ENCODE measurements around the gene CAMSAP2.

The CAMSAP2 gene

DNA sequence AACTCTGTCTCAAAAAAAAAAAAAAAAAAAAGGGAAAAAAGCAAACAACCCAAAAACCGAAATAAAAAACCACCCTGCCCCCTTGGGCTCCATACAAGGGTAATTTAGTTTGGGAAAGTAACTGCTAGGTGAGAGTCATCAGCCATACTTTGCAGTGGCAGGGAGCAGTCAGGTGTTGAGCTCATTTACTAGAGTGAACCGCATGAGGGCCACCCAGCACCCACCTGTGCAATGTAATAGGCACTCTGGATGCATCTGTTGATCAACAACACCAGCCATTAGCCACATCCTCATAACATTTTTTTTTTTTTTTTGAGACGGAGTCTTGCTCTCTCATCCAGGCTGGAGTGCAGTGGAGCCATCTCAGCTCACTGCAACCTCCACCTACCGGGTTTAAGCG lies 165.1 kb downstream of the CAMSAP2 start:
- Histone ChIP-seq H3K27me3 (ENCODE audit: insufficient read depth, poor library complexity, severe bottlenecking) (no peaks in the 10 kb centered on the region), H3K36me3 (ENCODE audit: low read depth) (peaks cover 92% of the 10 kb centered on the region), H3K9me3 (ENCODE audit: severe bottlenecking) (no peaks in the 10 kb centered on the region), H3K4me1 (ENCODE audit: insufficient read depth, poor library complexity, severe bottlenecking) (peaks cover 8% of the 10 kb centered on the region), H3K27ac (ENCODE audit: poor library complexity, severe bottlenecking) (no peak overlapping the region), H3K4me3 (ENCODE audit: severe bottlenecking) (no peak overlapping the region)
- TF ChIP-seq, protein P1, sequence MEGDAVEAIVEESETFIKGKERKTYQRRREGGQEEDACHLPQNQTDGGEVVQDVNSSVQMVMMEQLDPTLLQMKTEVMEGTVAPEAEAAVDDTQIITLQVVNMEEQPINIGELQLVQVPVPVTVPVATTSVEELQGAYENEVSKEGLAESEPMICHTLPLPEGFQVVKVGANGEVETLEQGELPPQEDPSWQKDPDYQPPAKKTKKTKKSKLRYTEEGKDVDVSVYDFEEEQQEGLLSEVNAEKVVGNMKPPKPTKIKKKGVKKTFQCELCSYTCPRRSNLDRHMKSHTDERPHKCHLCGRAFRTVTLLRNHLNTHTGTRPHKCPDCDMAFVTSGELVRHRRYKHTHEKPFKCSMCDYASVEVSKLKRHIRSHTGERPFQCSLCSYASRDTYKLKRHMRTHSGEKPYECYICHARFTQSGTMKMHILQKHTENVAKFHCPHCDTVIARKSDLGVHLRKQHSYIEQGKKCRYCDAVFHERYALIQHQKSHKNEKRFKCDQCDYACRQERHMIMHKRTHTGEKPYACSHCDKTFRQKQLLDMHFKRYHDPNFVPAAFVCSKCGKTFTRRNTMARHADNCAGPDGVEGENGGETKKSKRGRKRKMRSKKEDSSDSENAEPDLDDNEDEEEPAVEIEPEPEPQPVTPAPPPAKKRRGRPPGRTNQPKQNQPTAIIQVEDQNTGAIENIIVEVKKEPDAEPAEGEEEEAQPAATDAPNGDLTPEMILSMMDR (IDR thresholded peaks at IDR 0.05; ENCODE audit: poor library complexity, severe bottlenecking) = no peak
- DNase-seq (ENCODE audit: low spot score) = no peak
- ATAC-seq (ENCODE audit: low read depth) = no peak

DNA sequence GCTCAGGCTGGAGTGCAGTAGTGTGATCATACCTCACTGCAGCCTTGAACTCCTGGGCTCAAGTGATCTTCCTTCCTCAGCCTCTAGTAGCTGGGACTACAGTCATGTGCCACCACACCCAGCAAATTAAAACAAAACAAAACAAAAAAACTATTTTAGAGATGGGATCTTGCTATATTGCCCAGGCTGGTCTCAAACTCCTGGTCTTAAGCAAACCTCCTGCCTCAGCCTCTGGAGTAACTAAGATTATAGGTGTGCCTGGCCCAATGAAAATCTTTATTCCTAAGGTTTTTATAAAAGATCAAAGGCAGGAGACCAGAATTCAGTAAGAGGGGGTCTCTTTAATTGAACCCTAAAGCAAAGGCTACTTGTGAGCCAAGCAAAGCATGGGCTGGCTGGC lies 166.1 kb downstream of the CAMSAP2 start:
- no peak for DNase-seq (ENCODE audit: low spot score)
- ATAC-seq (ENCODE audit: low read depth) = no peak
- Histone ChIP-seq H3K4me1 (ENCODE audit: insufficient read depth, poor library complexity, severe bottlenecking) (peaks cover 8% of the 10 kb centered on the region), H3K27ac (ENCODE audit: poor library complexity, severe bottlenecking) (peak overlapping the region; percentile 52), H3K4me3 (ENCODE audit: severe bottlenecking) (no peak overlapping the region), H3K27me3 (ENCODE audit: insufficient read depth, poor library complexity, severe bottlenecking) (no peaks in the 10 kb centered on the region), H3K9me3 (ENCODE audit: severe bottlenecking) (no peaks in the 10 kb centered on the region), H3K36me3 (ENCODE audit: low read depth) (peaks cover 92% of the 10 kb centered on the region)
- TF ChIP-seq, protein P1 (IDR thresholded peaks at IDR 0.05; ENCODE audit: poor library complexity, severe bottlenecking) = no peak

DNA sequence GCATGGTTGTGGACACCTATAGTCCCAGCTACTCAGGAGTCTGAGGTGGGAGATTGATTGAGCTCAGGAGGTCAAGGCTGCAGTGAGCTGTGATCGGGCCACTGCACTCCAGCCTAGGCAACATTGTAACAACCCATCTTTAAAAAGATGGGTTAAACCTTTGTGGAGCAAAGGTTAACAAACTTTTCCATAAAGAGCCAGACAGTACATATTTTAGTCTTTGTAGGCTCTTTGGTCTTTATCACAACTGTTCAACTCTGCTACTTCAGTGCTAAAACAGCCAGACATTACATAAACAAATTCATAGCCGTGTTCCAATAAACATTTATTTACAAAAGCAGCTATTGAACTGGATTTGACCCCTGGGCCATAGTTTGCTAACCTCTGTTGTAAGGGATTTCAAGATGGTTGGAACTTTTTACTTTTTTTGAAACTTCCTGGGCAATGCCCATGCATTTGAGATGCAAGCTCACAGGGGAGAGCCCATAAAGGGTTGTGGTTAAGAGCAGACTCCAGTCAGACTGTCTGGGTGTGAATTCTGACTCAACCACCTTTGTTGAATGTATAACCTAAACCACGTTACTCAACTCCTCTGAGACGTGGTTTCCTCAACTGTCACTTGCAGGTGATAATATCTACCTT lies 166.8 kb downstream of the CAMSAP2 start:
- H3K4me3 ChIP-seq (ENCODE audit: severe bottlenecking) = no peak overlapping the region
- DNase-seq (ENCODE audit: low spot score) (no peak), ATAC-seq (ENCODE audit: low read depth) (peak; percentile 75)
- H3K27ac ChIP-seq (ENCODE audit: poor library complexity, severe bottlenecking) = peak overlapping the region; percentile 52
- TF ChIP-seq, protein P1 (IDR thresholded peaks at IDR 0.05; ENCODE audit: poor library complexity, severe bottlenecking) = no peak
- no peaks in the 10 kb centered on the region for H3K9me3 ChIP-seq (ENCODE audit: severe bottlenecking)
- H3K27me3 ChIP-seq (ENCODE audit: insufficient read depth, poor library complexity, severe bottlenecking) = no peaks in the 10 kb centered on the region
- peaks cover 8% of the 10 kb centered on the region for H3K4me1 ChIP-seq (ENCODE audit: insufficient read depth, poor library complexity, severe bottlenecking)
- peaks cover 92% of the 10 kb centered on the region for H3K36me3 ChIP-seq (ENCODE audit: low read depth)

DNA sequence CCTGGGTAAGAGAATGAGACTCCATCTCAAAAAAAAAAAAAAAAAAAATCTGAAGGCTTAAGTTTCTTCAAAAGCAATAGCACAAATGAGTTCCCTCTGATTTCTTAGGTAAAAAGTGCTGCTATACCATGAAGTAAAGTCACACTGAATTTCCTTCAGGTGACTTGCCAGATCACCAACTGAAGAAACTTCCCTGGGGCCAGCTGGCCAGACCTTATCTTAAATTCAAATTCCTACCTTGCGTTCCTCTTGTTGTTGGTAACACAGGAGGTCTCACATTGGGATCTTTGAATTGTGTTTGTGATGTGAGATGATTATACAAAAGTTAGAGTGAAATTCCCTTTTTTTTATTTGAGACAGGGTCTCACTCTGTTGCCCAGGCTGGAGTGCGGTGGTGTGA lies 167.8 kb downstream of the CAMSAP2 start:
- no peak overlapping the region for H3K4me3 ChIP-seq (ENCODE audit: severe bottlenecking)
- DNase-seq (ENCODE audit: low spot score) = no peak
- TF ChIP-seq, protein P1 (IDR thresholded peaks at IDR 0.05; ENCODE audit: poor library complexity, severe bottlenecking) = no peak
- peak overlapping the region; percentile 52 for H3K27ac ChIP-seq (ENCODE audit: poor library complexity, severe bottlenecking)
- H3K36me3 ChIP-seq (ENCODE audit: low read depth) = peaks cover 89% of the 10 kb centered on the region
- H3K27me3 ChIP-seq (ENCODE audit: insufficient read depth, poor library complexity, severe bottlenecking) = no peaks in the 10 kb centered on the region
- H3K9me3 ChIP-seq (ENCODE audit: severe bottlenecking) = no peaks in the 10 kb centered on the region
- H3K4me1 ChIP-seq (ENCODE audit: insufficient read depth, poor library complexity, severe bottlenecking) = peaks cover 7% of the 10 kb centered on the region
- ATAC-seq (ENCODE audit: low read depth) = no peak

DNA sequence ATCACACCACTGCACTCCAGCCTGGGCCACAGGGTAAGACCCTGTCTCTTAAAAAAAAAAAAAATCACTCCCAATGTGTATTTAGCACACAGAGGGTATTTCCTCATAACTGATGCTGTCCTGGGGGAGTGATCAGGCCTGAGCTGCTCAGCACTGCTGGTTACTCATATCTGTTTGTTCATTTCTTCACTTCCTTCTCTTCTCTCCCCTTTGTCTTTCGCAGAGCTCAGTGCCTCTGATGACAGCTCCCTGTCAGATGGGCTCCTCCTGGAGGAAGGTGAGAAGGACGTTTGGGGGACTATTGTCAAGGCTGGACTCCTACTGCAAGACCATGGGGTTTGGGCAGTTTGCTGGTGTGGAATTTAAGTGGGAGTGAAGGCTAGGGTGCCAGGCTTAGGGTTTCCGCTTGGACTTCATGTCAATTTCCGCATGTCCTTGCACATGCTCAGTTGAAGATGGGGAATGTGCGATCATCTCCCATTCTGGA lies 169.0 kb downstream of the CAMSAP2 start:
- no peaks in the 10 kb centered on the region for H3K27me3 ChIP-seq (ENCODE audit: insufficient read depth, poor library complexity, severe bottlenecking)
- ATAC-seq (ENCODE audit: low read depth) = peak; percentile 26; the same call in 1 of the 3 replicates
- H3K4me1 ChIP-seq (ENCODE audit: insufficient read depth, poor library complexity, severe bottlenecking) = peaks cover 4% of the 10 kb centered on the region
- peak overlapping the region; percentile 52 for H3K27ac ChIP-seq (ENCODE audit: poor library complexity, severe bottlenecking)
- H3K4me3 ChIP-seq (ENCODE audit: severe bottlenecking) = no peak overlapping the region
- no peaks in the 10 kb centered on the region for H3K9me3 ChIP-seq (ENCODE audit: severe bottlenecking)
- DNase-seq (ENCODE audit: low spot score) = no peak
- TF ChIP-seq, protein P1 (IDR thresholded peaks at IDR 0.05; ENCODE audit: poor library complexity, severe bottlenecking) = no peak
- H3K36me3 ChIP-seq (ENCODE audit: low read depth) = peaks cover 89% of the 10 kb centered on the region

Data from RWPE2 (cell line).